ENCODE results near the gene RESP18.

DNA sequence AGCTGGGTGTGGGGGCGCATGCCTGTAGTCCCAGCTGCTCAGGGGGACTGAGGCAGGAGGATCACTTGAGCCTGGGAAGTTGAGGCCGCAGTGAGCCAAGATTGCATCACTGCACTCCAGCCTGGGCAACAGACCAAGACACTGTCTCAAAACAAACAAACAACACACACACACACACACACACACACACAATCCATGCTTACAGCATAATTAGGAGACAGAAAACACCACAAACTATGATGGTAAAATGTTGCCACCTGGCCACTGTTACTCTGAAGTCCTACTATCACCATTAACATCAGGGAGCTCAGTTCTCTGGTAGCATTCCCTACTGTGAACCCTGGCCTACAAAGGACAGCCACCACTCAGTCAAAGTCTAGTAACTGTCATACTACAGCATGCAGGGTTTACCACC lies 36.9 kb upstream of the RESP18 start:
- no peak for TF ChIP-seq GATA1 (IDR thresholded peaks at IDR 0.05; ENCODE audit: low read depth, low read length)
- TF ChIP-seq POLR2A (IDR thresholded peaks at IDR 0.05; ENCODE audit: low read length): no peak

All from erythroblast (primary cell).